Nephron (organoid): ENCODE data around the gene ARAP3.

ENCODE experiments used
- H3K27ac Mint-ChIP-seq, 3 experiments: 2 replicates each; pipeline ENCODE4 v1.8.0; 2020; ENCODE audit warnings: mixed read lengths in 3 of 3, mild to moderate bottlenecking in 2 of 3, moderate library complexity in 1 of 3
- H3K27me3 Mint-ChIP-seq: 2 replicates; pipeline ENCODE4 v1.8.0; 2021; ENCODE audit warnings: low read depth, mild to moderate bottlenecking, moderate library complexity, mixed read lengths
- H3K36me3 Mint-ChIP-seq: 2 replicates; pipeline ENCODE4 v1.8.0; 2020; ENCODE audit warnings: low read depth, mixed read lengths
- H3K4me1 Mint-ChIP-seq: 2 replicates; pipeline ENCODE4 v1.8.0; 2020; ENCODE audit warnings: mixed read lengths
- H3K4me3 Mint-ChIP-seq, 3 experiments: 2 replicates each; pipeline ENCODE4 v1.8.0; 2020; ENCODE audit warnings: mild to moderate bottlenecking in 3 of 3, mixed read lengths in 3 of 3, moderate library complexity in 2 of 3
- H3K9me3 Mint-ChIP-seq: 2 replicates; pipeline ENCODE4 v1.8.0; 2020; ENCODE audit warnings: mixed read lengths
- TF ChIP-seq, protein P1 (sequence below), 3 experiments: fragments of 200-600 bp; sonication (generic); IDR thresholded peaks; one replicate each; pipeline ENCODE4 v1.5.0; 2021; ENCODE audit warnings: antibody characterized with exemption in 3 of 3; ENCODE audit not compliant: unreplicated experiment in 3 of 3

The ARAP3 gene

GRCh38 chr5:141664733-141665461, 17.1 kb downstream of the ARAP3 start:
- no peaks in the 10 kb centered on the region for H3K9me3 Mint-ChIP-seq
- no peaks in the 10 kb centered on the region for H3K4me1 Mint-ChIP-seq
- peaks cover 7% of the 10 kb centered on the region for H3K27me3 Mint-ChIP-seq
- no peak overlapping the region for H3K4me3 Mint-ChIP-seq
- TF ChIP-seq, protein P1, sequence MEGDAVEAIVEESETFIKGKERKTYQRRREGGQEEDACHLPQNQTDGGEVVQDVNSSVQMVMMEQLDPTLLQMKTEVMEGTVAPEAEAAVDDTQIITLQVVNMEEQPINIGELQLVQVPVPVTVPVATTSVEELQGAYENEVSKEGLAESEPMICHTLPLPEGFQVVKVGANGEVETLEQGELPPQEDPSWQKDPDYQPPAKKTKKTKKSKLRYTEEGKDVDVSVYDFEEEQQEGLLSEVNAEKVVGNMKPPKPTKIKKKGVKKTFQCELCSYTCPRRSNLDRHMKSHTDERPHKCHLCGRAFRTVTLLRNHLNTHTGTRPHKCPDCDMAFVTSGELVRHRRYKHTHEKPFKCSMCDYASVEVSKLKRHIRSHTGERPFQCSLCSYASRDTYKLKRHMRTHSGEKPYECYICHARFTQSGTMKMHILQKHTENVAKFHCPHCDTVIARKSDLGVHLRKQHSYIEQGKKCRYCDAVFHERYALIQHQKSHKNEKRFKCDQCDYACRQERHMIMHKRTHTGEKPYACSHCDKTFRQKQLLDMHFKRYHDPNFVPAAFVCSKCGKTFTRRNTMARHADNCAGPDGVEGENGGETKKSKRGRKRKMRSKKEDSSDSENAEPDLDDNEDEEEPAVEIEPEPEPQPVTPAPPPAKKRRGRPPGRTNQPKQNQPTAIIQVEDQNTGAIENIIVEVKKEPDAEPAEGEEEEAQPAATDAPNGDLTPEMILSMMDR (IDR thresholded peaks at IDR 0.05; ENCODE audit: unreplicated experiment in 3 of 3): peak; percentile 83 to 91 (median 90)
- no peak overlapping the region for H3K27ac Mint-ChIP-seq
- peaks cover 10% of the 10 kb centered on the region for H3K36me3 Mint-ChIP-seq

GRCh38 chr5:141663506-141663905, 18.5 kb downstream of the ARAP3 start:
- TF ChIP-seq, protein P1 (IDR thresholded peaks at IDR 0.05; ENCODE audit: unreplicated experiment in 3 of 3): no peak
- H3K36me3 Mint-ChIP-seq: peaks cover 7% of the 10 kb centered on the region
- H3K4me3 Mint-ChIP-seq: no peak overlapping the region
- no peaks in the 10 kb centered on the region for H3K4me1 Mint-ChIP-seq
- H3K27me3 Mint-ChIP-seq: peaks cover 6% of the 10 kb centered on the region
- H3K9me3 Mint-ChIP-seq: no peaks in the 10 kb centered on the region
- no peak overlapping the region for H3K27ac Mint-ChIP-seq

GRCh38 chr5:141662028-141662427, 20.0 kb downstream of the ARAP3 start:
- H3K27me3 Mint-ChIP-seq: peaks cover 4% of the 10 kb centered on the region
- no peak overlapping the region for H3K27ac Mint-ChIP-seq
- peaks cover 11% of the 10 kb centered on the region for H3K36me3 Mint-ChIP-seq
- TF ChIP-seq, protein P1 (IDR thresholded peaks at IDR 0.05; ENCODE audit: unreplicated experiment in 3 of 3): no peak
- H3K4me3 Mint-ChIP-seq: no peak overlapping the region
- no peaks in the 10 kb centered on the region for H3K4me1 Mint-ChIP-seq
- H3K9me3 Mint-ChIP-seq: no peaks in the 10 kb centered on the region

- Mint-ChIP-seq H3K36me3 (peaks cover 14% of the 10 kb centered on the region), H3K9me3 (no peaks in the 10 kb centered on the region), H3K27ac (no peak overlapping the region), H3K4me3 (no peak overlapping the region), H3K27me3 (peaks cover 4% of the 10 kb centered on the region), H3K4me1 (no peaks in the 10 kb centered on the region)
- TF ChIP-seq, protein P1 (IDR thresholded peaks at IDR 0.05; ENCODE audit: unreplicated experiment in 3 of 3): no peak
Observed at GRCh38 chr5:141657937-141658545, 24.0 kb downstream of the ARAP3 start.

DNA sequence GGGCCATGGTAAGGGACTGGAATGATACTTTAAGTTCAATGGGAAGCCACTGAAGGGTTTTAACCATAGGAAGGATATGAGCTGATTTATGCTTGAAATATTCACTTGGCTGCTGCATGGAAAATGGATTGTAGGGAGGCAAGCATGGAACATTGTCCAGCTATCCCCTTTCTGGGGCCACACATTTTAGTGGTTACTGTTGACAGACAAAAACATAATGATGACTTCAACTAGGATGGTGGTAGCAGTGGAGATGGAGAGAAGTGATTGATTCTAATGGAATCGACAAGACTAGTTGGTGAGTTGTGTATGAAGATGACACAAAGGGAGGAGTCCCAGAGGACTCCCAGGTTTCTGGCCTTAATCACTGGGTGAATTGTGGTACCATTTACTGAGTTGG, 24.6 kb downstream of the ARAP3 start:
- TF ChIP-seq, protein P1 (IDR thresholded peaks at IDR 0.05; ENCODE audit: unreplicated experiment in 3 of 3): no peak
- Mint-ChIP-seq H3K36me3 (peaks cover 11% of the 10 kb centered on the region), H3K4me3 (no peak overlapping the region), H3K27me3 (peaks cover 10% of the 10 kb centered on the region), H3K27ac (no peak overlapping the region), H3K9me3 (no peaks in the 10 kb centered on the region), H3K4me1 (no peaks in the 10 kb centered on the region)

DNA sequence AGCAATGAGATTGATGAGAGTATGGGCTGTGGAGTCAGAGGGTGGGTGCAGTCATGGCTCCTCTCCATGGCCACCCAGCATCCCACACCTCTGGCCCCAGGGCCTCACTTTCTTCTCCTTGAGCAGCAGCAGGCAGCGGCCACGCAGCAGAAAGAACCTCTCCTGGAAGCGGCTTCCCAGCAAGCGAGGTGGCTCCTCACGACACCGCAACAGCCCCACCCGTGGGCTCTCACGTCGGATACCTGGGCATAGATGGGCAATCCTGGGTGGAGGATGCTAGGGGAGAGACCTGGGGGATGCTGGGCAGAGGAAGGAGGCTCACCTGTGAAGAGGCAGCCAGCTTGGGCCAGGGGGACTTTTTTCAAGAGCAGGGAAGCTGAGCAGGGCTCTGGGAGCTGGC, 25.6 kb downstream of the ARAP3 start:
- Mint-ChIP-seq H3K36me3 (peaks cover 10% of the 10 kb centered on the region), H3K27ac (no peak overlapping the region), H3K27me3 (peaks cover 17% of the 10 kb centered on the region), H3K9me3 (no peaks in the 10 kb centered on the region), H3K4me3 (no peak overlapping the region), H3K4me1 (no peaks in the 10 kb centered on the region)
- TF ChIP-seq, protein P1 (IDR thresholded peaks at IDR 0.05; ENCODE audit: unreplicated experiment in 3 of 3): no peak
